ENCODE data around the gene PTPRN2. TPM values are rescaled to one million over a fixed set of nuclear protein-coding genes. Genes with fewer than 3 reads are reported as not detected.

Gene PTPRN2
- total and polyA plus RNA-seq, 2 donors from 2014 or later: 4.8 to 6.2 TPM

- H3K4me1 ChIP-seq (ENCODE audit: control insufficient read depth in 2 of 3, insufficient read depth in 2 of 3, low read depth in 1 of 3, low read length in 3 of 3): no peaks in the 10 kb centered on the region
- intact Hi-C loops (cut with DNase I): no loop called here
- no peak for DNase-seq
- H3K9me3 ChIP-seq (ENCODE audit: control insufficient read depth in 2 of 3, insufficient read depth in 1 of 3, low read length in 3 of 3): no peaks in the 10 kb centered on the region
- no peak overlapping the region for H3K27ac ChIP-seq (ENCODE audit: low read depth in 2 of 2, low read length in 2 of 2)
- no peak overlapping the region for H3K4me3 ChIP-seq (ENCODE audit: low read length in 3 of 3)
- no peaks in the 10 kb centered on the region for H3K36me3 ChIP-seq (ENCODE audit: control insufficient read depth in 2 of 3, insufficient read depth in 3 of 3, low read length in 3 of 3)
- no peak for FAIRE-seq
- no peak for TF ChIP-seq CTCF (IDR thresholded peaks at IDR 0.05; ENCODE audit: borderline replicate concordance, extremely low read depth, insufficient read depth)
- no peak overlapping the region for H3K9ac ChIP-seq (ENCODE audit: low read length in 3 of 3)
- no peaks in the 10 kb centered on the region for H3K27me3 ChIP-seq (ENCODE audit: control insufficient read depth, insufficient read depth, low read length)
Measured at GRCh38 chr7:157941210-157941609, 646.4 kb downstream of the PTPRN2 start.

GRCh38 chr7:157940497-157940896 is 647.1 kb downstream of the PTPRN2 start:
- intact Hi-C loops (cut with DNase I): no loop called here
- Histone ChIP-seq H3K4me1 (ENCODE audit: control insufficient read depth in 2 of 3, insufficient read depth in 2 of 3, low read depth in 1 of 3, low read length in 3 of 3) (no peaks in the 10 kb centered on the region), H3K27ac (ENCODE audit: low read depth in 2 of 2, low read length in 2 of 2) (no peak overlapping the region), H3K9ac (ENCODE audit: low read length in 3 of 3) (no peak overlapping the region), H3K36me3 (ENCODE audit: control insufficient read depth in 2 of 3, insufficient read depth in 3 of 3, low read length in 3 of 3) (no peaks in the 10 kb centered on the region), H3K4me3 (ENCODE audit: low read length in 3 of 3) (no peak overlapping the region), H3K27me3 (ENCODE audit: control insufficient read depth, insufficient read depth, low read length) (no peaks in the 10 kb centered on the region), H3K9me3 (ENCODE audit: control insufficient read depth in 2 of 3, insufficient read depth in 1 of 3, low read length in 3 of 3) (no peaks in the 10 kb centered on the region)
- FAIRE-seq (no peak), DNase-seq (no peak)
- TF ChIP-seq CTCF (IDR thresholded peaks at IDR 0.05; ENCODE audit: borderline replicate concordance, extremely low read depth, insufficient read depth): no peak

GRCh38 chr7:157938211-157938610 is 649.4 kb downstream of the PTPRN2 start:
- DNase-seq (no peak), FAIRE-seq (no peak)
- H3K4me1 ChIP-seq (ENCODE audit: control insufficient read depth in 2 of 3, insufficient read depth in 2 of 3, low read depth in 1 of 3, low read length in 3 of 3): no peaks in the 10 kb centered on the region
- peaks cover 0 to 3% (median 0%) of the 10 kb centered on the region in 3 donors for H3K9me3 ChIP-seq (ENCODE audit: control insufficient read depth in 2 of 3, insufficient read depth in 1 of 3, low read length in 3 of 3)
- no peak for TF ChIP-seq CTCF (IDR thresholded peaks at IDR 0.05; ENCODE audit: borderline replicate concordance, extremely low read depth, insufficient read depth)
- no peak overlapping the region for H3K27ac ChIP-seq (ENCODE audit: low read depth in 2 of 2, low read length in 2 of 2)
- intact Hi-C loops (cut with DNase I): no loop called here
- no peak overlapping the region for H3K4me3 ChIP-seq (ENCODE audit: low read length in 3 of 3)
- no peak overlapping the region for H3K9ac ChIP-seq (ENCODE audit: low read length in 3 of 3)
- no peaks in the 10 kb centered on the region for H3K27me3 ChIP-seq (ENCODE audit: control insufficient read depth, insufficient read depth, low read length)
- H3K36me3 ChIP-seq (ENCODE audit: control insufficient read depth in 2 of 3, insufficient read depth in 3 of 3, low read length in 3 of 3): no peaks in the 10 kb centered on the region

- no peak for TF ChIP-seq CTCF (IDR thresholded peaks at IDR 0.05; ENCODE audit: borderline replicate concordance, extremely low read depth, insufficient read depth)
- Histone ChIP-seq H3K27me3 (ENCODE audit: control insufficient read depth, insufficient read depth, low read length) (no peaks in the 10 kb centered on the region), H3K4me3 (ENCODE audit: low read length in 3 of 3) (no peak overlapping the region), H3K27ac (ENCODE audit: low read depth in 2 of 2, low read length in 2 of 2) (no peak overlapping the region), H3K9me3 (ENCODE audit: control insufficient read depth in 2 of 3, insufficient read depth in 1 of 3, low read length in 3 of 3) (peaks cover 0 to 3% (median 0%) of the 10 kb centered on the region in 3 donors), H3K9ac (ENCODE audit: low read length in 3 of 3) (no peak overlapping the region), H3K4me1 (ENCODE audit: control insufficient read depth in 2 of 3, insufficient read depth in 2 of 3, low read depth in 1 of 3, low read length in 3 of 3) (no peaks in the 10 kb centered on the region), H3K36me3 (ENCODE audit: control insufficient read depth in 2 of 3, insufficient read depth in 3 of 3, low read length in 3 of 3) (no peaks in the 10 kb centered on the region)
- intact Hi-C loops (cut with DNase I): no loop called here
- no peak for FAIRE-seq
- no peak for DNase-seq
Measured at GRCh38 chr7:157937406-157937805, 650.2 kb downstream of the PTPRN2 start.

All from kidney (tissue), 14 donors.